Endothelial cell of umbilical vein (primary cell): ENCODE data around the gene VSNL1.

Source experiments
- EZH2 ChIP-seq: IDR thresholded peaks from 2 replicates; pipeline ENCODE4 v1.6.1; 2012; ENCODE audit warnings: borderline replicate concordance, low read depth, mild to moderate bottlenecking, moderate library complexity, low read length, inconsistent platforms; ENCODE audit not compliant: severe bottlenecking
- FOS ChIP-seq: IDR thresholded peaks from 2 replicates; pipeline ENCODE4 v1.6.1; 2011; ENCODE audit warnings: mild to moderate bottlenecking, low read length, moderate library complexity, borderline replicate concordance; ENCODE audit not compliant: insufficient read depth
- JUN ChIP-seq: IDR thresholded peaks from 2 replicates; pipeline ENCODE4 v1.6.1; 2011; ENCODE audit warnings: borderline replicate concordance, low read depth; ENCODE audit not compliant: insufficient read length, insufficient read depth
- MAX ChIP-seq: IDR thresholded peaks from 2 replicates; pipeline ENCODE4 v1.6.1; 2011; ENCODE audit not compliant: insufficient read depth, insufficient read length
- MYC ChIP-seq: IDR thresholded peaks from one replicate; pipeline ENCODE4 v1.6.1; 2011; ENCODE audit warnings: mild to moderate bottlenecking, low read depth, low read length
- POLR2A ChIP-seq: IDR thresholded peaks from 2 replicates; pipeline ENCODE4 v1.6.1; 2012; ENCODE audit warnings: low read depth, mild to moderate bottlenecking, control low read depth, low read length
- POLR2AphosphoS5 ChIP-seq: IDR thresholded peaks from 2 replicates; pipeline ENCODE4 v1.6.1; 2012; ENCODE audit warnings: low read depth, mild to moderate bottlenecking, control low read depth, low read length, moderate library complexity; ENCODE audit not compliant: insufficient read depth
- TF ChIP-seq, protein P1 (sequence below), 2 donors: IDR thresholded peaks; 1 replicate in 1 of 2; 2 replicates in 1 of 2; pipeline ENCODE4 v1.5.1; 2011; ENCODE audit warnings: low read length in 2 of 2, mild to moderate bottlenecking in 2 of 2, moderate library complexity in 2 of 2, control low read depth in 1 of 2, inconsistent platforms in 1 of 2, low read depth in 1 of 2; ENCODE audit not compliant: insufficient read depth in 1 of 2; ENCODE audit errors: extremely low read depth in 1 of 2

DNA sequence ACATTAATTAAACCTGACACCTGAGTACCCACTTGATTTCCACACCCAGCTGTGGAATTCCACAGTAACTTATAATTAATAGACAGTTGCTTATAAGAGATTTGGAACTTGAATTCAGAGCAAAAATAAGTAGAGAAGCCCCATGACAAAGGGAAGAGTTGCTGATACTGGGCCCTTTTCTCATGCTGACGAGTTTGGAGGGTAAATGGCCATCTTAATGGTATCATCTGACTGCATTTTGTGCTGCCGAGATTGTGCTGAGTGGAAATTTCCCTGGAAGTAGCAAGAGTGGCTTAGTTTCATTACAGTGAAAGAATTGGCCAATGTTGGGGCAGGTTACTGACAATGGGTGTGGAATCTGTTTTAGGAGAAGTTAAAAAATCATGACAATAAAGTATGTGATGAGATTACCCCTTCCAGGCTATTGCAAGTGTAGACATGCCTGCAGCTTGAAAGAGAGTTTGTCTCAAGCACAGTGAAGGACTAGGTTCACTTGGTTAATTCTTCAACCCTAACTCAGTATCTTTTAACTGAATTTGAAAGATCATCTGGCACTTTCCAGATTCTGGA, 49.9 kb downstream of the VSNL1 start:
- TF ChIP-seq POLR2A (no peak), MYC (no peak), EZH2 (no peak), POLR2AphosphoS5 (no peak), JUN (no peak), MAX (no peak), FOS (no peak)
- TF ChIP-seq, protein P1, sequence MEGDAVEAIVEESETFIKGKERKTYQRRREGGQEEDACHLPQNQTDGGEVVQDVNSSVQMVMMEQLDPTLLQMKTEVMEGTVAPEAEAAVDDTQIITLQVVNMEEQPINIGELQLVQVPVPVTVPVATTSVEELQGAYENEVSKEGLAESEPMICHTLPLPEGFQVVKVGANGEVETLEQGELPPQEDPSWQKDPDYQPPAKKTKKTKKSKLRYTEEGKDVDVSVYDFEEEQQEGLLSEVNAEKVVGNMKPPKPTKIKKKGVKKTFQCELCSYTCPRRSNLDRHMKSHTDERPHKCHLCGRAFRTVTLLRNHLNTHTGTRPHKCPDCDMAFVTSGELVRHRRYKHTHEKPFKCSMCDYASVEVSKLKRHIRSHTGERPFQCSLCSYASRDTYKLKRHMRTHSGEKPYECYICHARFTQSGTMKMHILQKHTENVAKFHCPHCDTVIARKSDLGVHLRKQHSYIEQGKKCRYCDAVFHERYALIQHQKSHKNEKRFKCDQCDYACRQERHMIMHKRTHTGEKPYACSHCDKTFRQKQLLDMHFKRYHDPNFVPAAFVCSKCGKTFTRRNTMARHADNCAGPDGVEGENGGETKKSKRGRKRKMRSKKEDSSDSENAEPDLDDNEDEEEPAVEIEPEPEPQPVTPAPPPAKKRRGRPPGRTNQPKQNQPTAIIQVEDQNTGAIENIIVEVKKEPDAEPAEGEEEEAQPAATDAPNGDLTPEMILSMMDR (IDR thresholded peaks at IDR 0.05; ENCODE audit: extremely low read depth in 1 of 2, insufficient read depth in 1 of 2, low read depth in 1 of 2, low read length in 2 of 2), result no peak
